Measurements from ENCODE around the gene ADGRA3.

Gene ADGRA3

DNA sequence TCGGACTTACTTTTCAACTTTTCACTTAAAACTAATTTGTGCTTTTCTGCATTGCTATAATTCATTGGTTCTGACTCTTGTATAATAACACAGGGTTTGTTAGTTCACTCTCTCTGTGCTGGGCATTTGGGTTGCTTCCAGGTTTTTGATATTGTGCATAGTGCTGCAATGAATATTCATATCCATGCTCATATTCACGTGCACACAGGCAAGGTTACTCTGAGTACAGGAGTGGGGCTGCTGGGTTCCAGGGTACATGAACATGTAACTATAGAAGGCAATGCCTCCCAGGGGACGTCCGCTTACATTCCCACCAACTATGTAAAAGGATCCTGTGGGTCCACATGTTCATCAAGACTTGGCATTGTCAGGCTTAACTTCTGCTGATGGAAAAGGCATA lies 117.2 kb downstream of the ADGRA3 start:
- Histone ChIP-seq H3K36me3 (replicated peaks; ENCODE audit: insufficient read depth, low read length) (no peaks in the 10 kb centered on the region), H4K20me1 (ENCODE audit: insufficient read depth, low read length) (no peaks in the 10 kb centered on the region), H3K9me3 (replicated peaks; ENCODE audit: insufficient read depth, low read length) (no peaks in the 10 kb centered on the region), H3K4me3 (ENCODE audit: low read length) (no peak overlapping the region), H2AFZ (ENCODE audit: low read length) (no peak overlapping the region), H3K4me2 (ENCODE audit: low read depth, low read length) (no peak overlapping the region), H3K79me2 (ENCODE audit: low read length) (no peaks in the 10 kb centered on the region), H3F3A (ENCODE audit: insufficient read depth, low read length) (no peaks in the 10 kb centered on the region), H3K27me3 (replicated peaks; ENCODE audit: insufficient read depth, low read length) (no peaks in the 10 kb centered on the region), H3K4me1 (ENCODE audit: low read length) (no peaks in the 10 kb centered on the region), H3K9me2 (replicated peaks; ENCODE audit: insufficient read depth, low read length) (no peaks in the 10 kb centered on the region), H3K27ac (ENCODE audit: low read length) (no peak overlapping the region), H3K9ac (ENCODE audit: low read length) (no peak overlapping the region)
- no peak for TF ChIP-seq CTCF (IDR thresholded peaks at IDR 0.05; ENCODE audit: low read length)
- TF ChIP-seq EZH2phosphoT487 (IDR thresholded peaks at IDR 0.05; ENCODE audit: low read length), result no peak
- TF ChIP-seq EZH2 (optimal IDR thresholded peaks at IDR 0.05; ENCODE audit: low read depth, low read length), result no peak
- no peak for DNase-seq

DNA sequence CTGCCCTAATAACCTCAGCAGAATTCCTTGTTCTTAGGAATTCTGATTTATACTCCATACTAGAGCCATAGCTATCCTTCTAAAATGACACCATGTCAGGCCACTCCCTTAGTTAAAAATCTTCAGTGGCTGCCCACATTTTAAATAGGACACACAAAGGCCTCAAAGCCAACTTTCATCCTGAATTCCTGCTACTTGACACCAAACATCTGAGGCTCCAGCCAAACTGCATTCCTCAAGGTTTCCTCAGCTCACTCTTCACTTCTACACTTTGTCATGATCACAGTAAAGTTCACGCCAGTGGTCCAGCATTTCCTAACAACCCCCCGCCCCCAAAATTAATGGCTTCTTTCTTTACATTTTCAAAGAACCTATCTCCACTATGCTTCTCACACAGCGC lies 124.3 kb downstream of the ADGRA3 start:
- Histone ChIP-seq H3K4me2 (ENCODE audit: low read depth, low read length) (no peak overlapping the region), H3K27me3 (replicated peaks; ENCODE audit: insufficient read depth, low read length) (no peaks in the 10 kb centered on the region), H3F3A (ENCODE audit: insufficient read depth, low read length) (no peaks in the 10 kb centered on the region), H3K4me1 (ENCODE audit: low read length) (no peaks in the 10 kb centered on the region), H2AFZ (ENCODE audit: low read length) (no peak overlapping the region), H3K79me2 (ENCODE audit: low read length) (no peaks in the 10 kb centered on the region), H3K36me3 (replicated peaks; ENCODE audit: insufficient read depth, low read length) (no peaks in the 10 kb centered on the region), H3K9ac (ENCODE audit: low read length) (no peak overlapping the region), H3K4me3 (ENCODE audit: low read length) (no peak overlapping the region), H4K20me1 (ENCODE audit: insufficient read depth, low read length) (no peaks in the 10 kb centered on the region), H3K9me3 (replicated peaks; ENCODE audit: insufficient read depth, low read length) (no peaks in the 10 kb centered on the region), H3K27ac (ENCODE audit: low read length) (no peak overlapping the region), H3K9me2 (replicated peaks; ENCODE audit: insufficient read depth, low read length) (no peaks in the 10 kb centered on the region)
- TF ChIP-seq EZH2 (optimal IDR thresholded peaks at IDR 0.05; ENCODE audit: low read depth, low read length) (no peak), CTCF (IDR thresholded peaks at IDR 0.05; ENCODE audit: low read length) (no peak), EZH2phosphoT487 (IDR thresholded peaks at IDR 0.05; ENCODE audit: low read length) (no peak)
- no peak for DNase-seq

GRCh38 chr4:22389240-22389870 lies 126.5 kb downstream of the ADGRA3 start:
- Histone ChIP-seq H3K4me1 (ENCODE audit: low read length) (no peaks in the 10 kb centered on the region), H3K36me3 (replicated peaks; ENCODE audit: insufficient read depth, low read length) (no peaks in the 10 kb centered on the region), H3K79me2 (ENCODE audit: low read length) (no peaks in the 10 kb centered on the region), H3K27me3 (replicated peaks; ENCODE audit: insufficient read depth, low read length) (no peaks in the 10 kb centered on the region), H3K9ac (ENCODE audit: low read length) (no peak overlapping the region), H3F3A (ENCODE audit: insufficient read depth, low read length) (no peaks in the 10 kb centered on the region), H3K9me2 (replicated peaks; ENCODE audit: insufficient read depth, low read length) (no peaks in the 10 kb centered on the region), H3K4me2 (ENCODE audit: low read depth, low read length) (no peak overlapping the region), H3K27ac (ENCODE audit: low read length) (no peak overlapping the region), H4K20me1 (ENCODE audit: insufficient read depth, low read length) (no peaks in the 10 kb centered on the region), H3K9me3 (replicated peaks; ENCODE audit: insufficient read depth, low read length) (no peaks in the 10 kb centered on the region), H3K4me3 (ENCODE audit: low read length) (no peak overlapping the region), H2AFZ (ENCODE audit: low read length) (no peak overlapping the region)
- peak; percentile 59 for DNase-seq
- TF ChIP-seq CTCF (IDR thresholded peaks at IDR 0.05; ENCODE audit: low read length) (peak; percentile 81), EZH2 (optimal IDR thresholded peaks at IDR 0.05; ENCODE audit: low read depth, low read length) (no peak)
